ENCODE data around the gene BAG5. TPM values are rescaled to one million over a fixed set of nuclear protein-coding genes. Genes with fewer than 3 reads are reported as not detected.

Gene BAG5
- total RNA-seq, 1 donor from 2014 or later = 28.8 TPM

GRCh38 chr14:103584326-103584915 is 22.0 kb upstream of the BAG5 start:
- no peak for DNase-seq
- Mint-ChIP-seq H3K4me3 (no peak overlapping the region), H3K9me3 (no peaks in the 10 kb centered on the region), H3K4me1 (no peaks in the 10 kb centered on the region), H3K27me3 (no peaks in the 10 kb centered on the region), H3K36me3 (ENCODE audit: low read depth) (peaks cover 45% of the 10 kb centered on the region), H3K27ac (no peak overlapping the region)
- POLR2A ChIA-PET = no interaction called here
- intact Hi-C loops (cut with micrococcal nuclease) = no loop called here
- CTCF ChIA-PET = no interaction called here
- no peak for ATAC-seq (ENCODE audit: low read depth)
- TF ChIP-seq CTCF (IDR thresholded peaks at IDR 0.05) = no peak

- DNase-seq (no peak), ATAC-seq (ENCODE audit: low read depth) (no peak)
- Mint-ChIP-seq H3K9me3 (no peaks in the 10 kb centered on the region), H3K4me1 (no peaks in the 10 kb centered on the region), H3K4me3 (no peak overlapping the region), H3K27me3 (no peaks in the 10 kb centered on the region), H3K36me3 (ENCODE audit: low read depth) (peaks cover 51% of the 10 kb centered on the region), H3K27ac (no peak overlapping the region)
- CTCF ChIA-PET = no interaction called here
- intact Hi-C loops (cut with micrococcal nuclease) = no loop called here
- POLR2A ChIA-PET = no interaction called here
- no peak for TF ChIP-seq CTCF (IDR thresholded peaks at IDR 0.05)
These were observed 19.7 kb upstream of the BAG5 start for GRCh38 chr14:103581954-103582703.

GRCh38 chr14:103581206-103581605 is 18.7 kb upstream of the BAG5 start:
- Mint-ChIP-seq H3K27me3 (no peaks in the 10 kb centered on the region), H3K4me3 (no peak overlapping the region), H3K27ac (no peak overlapping the region), H3K36me3 (ENCODE audit: low read depth) (peaks cover 57% of the 10 kb centered on the region), H3K9me3 (no peaks in the 10 kb centered on the region), H3K4me1 (no peaks in the 10 kb centered on the region)
- ChIA-PET POLR2A (interaction anchor here (0.6 kb wide), 1 partner anchor 129 kb away, joined by 4 read pairs; no protein-coding TSS in a partner anchor), CTCF (no interaction called here)
- ATAC-seq (ENCODE audit: low read depth) (no peak), DNase-seq (no peak)
- intact Hi-C loops (cut with micrococcal nuclease) = no loop called here
- no peak for TF ChIP-seq CTCF (IDR thresholded peaks at IDR 0.05)

- ChIA-PET CTCF (interaction anchor here (0.6 kb wide), 1 partner anchor 428 kb away, joined by 3 read pairs; no protein-coding TSS in a partner anchor), POLR2A (no interaction called here)
- H3K27me3 Mint-ChIP-seq = no peaks in the 10 kb centered on the region
- ATAC-seq (ENCODE audit: low read depth) (no peak), DNase-seq (no peak)
- H3K4me1 Mint-ChIP-seq = no peaks in the 10 kb centered on the region
- H3K4me3 Mint-ChIP-seq = no peak overlapping the region
- peaks cover 67% of the 10 kb centered on the region for H3K36me3 Mint-ChIP-seq (ENCODE audit: low read depth)
- H3K27ac Mint-ChIP-seq = peak overlapping the region; percentile 30
- no peaks in the 10 kb centered on the region for H3K9me3 Mint-ChIP-seq
- intact Hi-C loops (cut with micrococcal nuclease) = no loop called here
- no peak for TF ChIP-seq CTCF (IDR thresholded peaks at IDR 0.05)
These were observed 16.1 kb upstream of the BAG5 start for GRCh38 chr14:103578401-103579075.

GRCh38 chr14:103576371-103577024 is 14.0 kb upstream of the BAG5 start:
- ChIA-PET CTCF (no interaction called here), POLR2A (no interaction called here)
- no peak for TF ChIP-seq CTCF (IDR thresholded peaks at IDR 0.05)
- Mint-ChIP-seq H3K9me3 (no peaks in the 10 kb centered on the region), H3K36me3 (ENCODE audit: low read depth) (peaks cover 65% of the 10 kb centered on the region), H3K4me1 (no peaks in the 10 kb centered on the region), H3K4me3 (no peak overlapping the region), H3K27me3 (no peaks in the 10 kb centered on the region), H3K27ac (no peak overlapping the region)
- no peak for ATAC-seq (ENCODE audit: low read depth)
- intact Hi-C loops (cut with micrococcal nuclease) = no loop called here
- no peak for DNase-seq
